ENCODE data around the gene USP3.

- TF ChIP-seq POLR2AphosphoS5 (IDR thresholded peaks at IDR 0.05; ENCODE audit: low read depth, low read length) (no peak), POLR2A (IDR thresholded peaks at IDR 0.05; ENCODE audit: low read depth, low read length) (no peak), TAF1 (IDR thresholded peaks at IDR 0.05; ENCODE audit: low read depth, low read length) (no peak), SPI1 (IDR thresholded peaks at IDR 0.05; ENCODE audit: low read depth, low read length) (no peak), POU2F2 (IDR thresholded peaks at IDR 0.05; ENCODE audit: low read depth, low read length) (no peak)
These were observed 105.1 kb downstream of the USP3 start for GRCh38 chr15:63609448-63609847.

Data from GM12891 (cell line).